ACC112 (cell line): Measurements from ENCODE around the gene FAP.
A peak's percentile ranks its signal among the peaks of the same experiment; 100 is the strongest.

Experiments used
- H2AFZ ChIP-seq: fragments of 200-600 bp; sonication (generic); one replicate; pipeline ENCODE4 v1.6.0; 2017; ENCODE audit warnings: antibody characterized with exemption, low read length; ENCODE audit not compliant: unreplicated experiment
- H3K27ac ChIP-seq: fragments of 200-600 bp; sonication (generic); 2 replicates; pipeline ENCODE4 v1.5.1; 2014; ENCODE audit warnings: low read depth, mild to moderate bottlenecking, antibody characterized with exemption, low read length, moderate library complexity
- H3K27me3 ChIP-seq: fragments of 200-600 bp; sonication (generic); 2 replicates; pipeline ENCODE4 v1.6.1; 2014; ENCODE audit warnings: mild to moderate bottlenecking, antibody characterized with exemption, low read length, moderate library complexity, mixed read lengths; ENCODE audit not compliant: insufficient read depth
- H3K36me3 ChIP-seq: fragments of 200-600 bp; sonication (generic); 2 replicates; pipeline ENCODE4 v1.6.1; 2016; ENCODE audit warnings: mild to moderate bottlenecking, antibody characterized with exemption, low read length, moderate library complexity, mixed read lengths; ENCODE audit not compliant: insufficient read depth
- H3K4me1 ChIP-seq: fragments of 200-600 bp; sonication (generic); one replicate; pipeline ENCODE4 v1.6.1; 2016; ENCODE audit warnings: low read length, mixed read lengths; ENCODE audit not compliant: insufficient read depth, unreplicated experiment, control insufficient read depth
- H3K4me3 ChIP-seq: fragments of 200-600 bp; sonication (generic); 2 replicates; pipeline ENCODE4 v1.5.1; 2014; ENCODE audit warnings: mild to moderate bottlenecking, low read depth, low read length
- H3K79me2 ChIP-seq: fragments of 200-600 bp; sonication (generic); one replicate; pipeline ENCODE4 v1.6.0; 2016; ENCODE audit warnings: low read length; ENCODE audit not compliant: control insufficient read depth, unreplicated experiment, insufficient read depth

FAP gene

DNA sequence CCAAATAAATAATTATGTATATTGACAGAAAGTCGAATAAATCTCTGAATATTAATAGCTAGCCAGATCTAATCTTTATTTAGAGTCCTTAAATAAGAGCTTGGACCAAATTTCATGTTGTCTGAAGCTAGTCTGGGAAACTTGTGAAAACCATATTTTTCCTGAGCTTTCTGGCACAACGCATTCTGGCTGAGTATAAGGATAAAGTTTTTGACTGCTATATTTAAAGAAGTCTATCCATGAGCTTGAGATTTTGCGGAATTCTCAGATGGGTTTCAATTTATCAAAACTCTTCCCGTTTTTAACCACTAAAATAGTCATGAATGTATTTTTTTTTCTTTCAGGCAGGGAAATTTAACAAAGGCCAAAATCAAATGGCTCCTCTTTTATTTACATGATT lies 23.8 kb downstream of the FAP start:
- H3K27ac ChIP-seq, result no peak overlapping the region
- no peak overlapping the region for H2AFZ ChIP-seq
- H3K79me2 ChIP-seq, result no peaks in the 10 kb centered on the region
- no peak overlapping the region for H3K4me3 ChIP-seq
- peaks cover 16% of the 10 kb centered on the region; the same call in 1 of the 2 replicates for H3K36me3 ChIP-seq
- H3K4me1 ChIP-seq, result peaks cover 10% of the 10 kb centered on the region
- H3K27me3 ChIP-seq, result no peaks in the 10 kb centered on the region

DNA sequence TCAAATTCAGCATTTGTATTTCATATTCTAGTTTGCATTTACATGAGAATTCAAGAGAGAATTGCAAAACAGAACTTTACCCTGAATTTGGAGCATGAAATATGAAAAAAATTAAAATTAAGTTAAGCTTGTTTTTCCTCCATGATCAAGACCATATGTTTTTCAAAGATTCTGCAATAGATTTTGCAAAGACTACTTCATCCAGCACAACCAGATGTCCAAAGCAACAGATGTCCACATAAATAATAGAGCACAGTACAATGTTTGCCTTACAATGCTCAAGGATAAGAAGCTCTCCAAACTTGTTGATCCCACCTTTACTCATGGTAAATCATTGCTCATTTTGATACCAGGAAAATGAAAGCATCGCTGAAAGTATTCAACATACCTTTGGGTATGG lies 25.6 kb downstream of the FAP start:
- Histone ChIP-seq H3K27ac (no peak overlapping the region), H3K79me2 (no peaks in the 10 kb centered on the region)

DNA sequence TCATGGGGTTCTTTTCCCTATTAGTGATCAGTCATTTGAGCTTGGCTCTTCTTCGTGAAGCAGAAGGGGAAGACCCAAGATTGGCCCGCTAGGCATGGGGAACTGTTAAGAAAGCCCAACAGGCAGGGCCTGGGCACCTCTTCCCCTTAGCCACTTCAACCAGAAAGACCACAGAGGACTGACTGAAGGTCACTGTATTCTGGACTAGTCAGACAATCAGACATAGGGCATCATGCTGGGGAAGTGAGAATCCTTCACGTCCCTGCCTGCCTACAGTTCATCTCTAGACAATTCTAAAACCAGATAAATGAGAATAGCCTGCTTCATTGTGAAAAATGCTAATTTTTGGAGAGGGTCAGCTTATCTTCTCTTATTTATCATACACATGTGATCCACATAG lies 28.1 kb downstream of the FAP start:
- H3K4me1 ChIP-seq, result peaks cover 21% of the 10 kb centered on the region
- no peak overlapping the region for H2AFZ ChIP-seq
- H3K27me3 ChIP-seq, result no peaks in the 10 kb centered on the region
- no peak overlapping the region for H3K27ac ChIP-seq
- H3K79me2 ChIP-seq, result no peaks in the 10 kb centered on the region
- no peak overlapping the region for H3K4me3 ChIP-seq
- H3K36me3 ChIP-seq, result peaks cover 26% of the 10 kb centered on the region; the same call in 1 of the 2 replicates

More for the DNA sequence above, 25.6 kb downstream of the FAP start:
- no peak overlapping the region for H3K4me3 ChIP-seq
- H3K4me1 ChIP-seq, result peaks cover 13% of the 10 kb centered on the region
- H2AFZ ChIP-seq, result no peak overlapping the region
- H3K27me3 ChIP-seq, result no peaks in the 10 kb centered on the region
- H3K36me3 ChIP-seq, result peaks cover 21% of the 10 kb centered on the region; the same call in 1 of the 2 replicates

DNA sequence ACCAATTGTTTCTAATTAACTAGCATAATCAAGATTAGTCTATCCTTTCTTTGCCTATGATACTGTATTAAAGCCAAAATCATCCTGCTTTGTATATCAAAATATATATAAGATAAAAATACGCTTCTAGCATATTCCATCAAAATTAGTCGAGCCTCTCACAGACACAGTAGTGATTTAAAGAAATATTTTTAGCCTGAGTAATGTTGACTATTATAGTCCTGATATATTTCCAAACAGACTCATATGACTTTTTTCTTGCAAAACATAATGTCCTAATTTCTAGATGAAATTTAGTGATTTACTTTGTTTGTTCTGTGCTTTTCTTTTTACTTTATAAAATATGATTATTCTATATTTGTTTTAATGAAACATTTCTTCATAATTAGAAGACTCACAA lies 30.9 kb downstream of the FAP start:
- no peaks in the 10 kb centered on the region for H3K79me2 ChIP-seq
- peaks cover 23% of the 10 kb centered on the region; the same call in 1 of the 2 replicates for H3K36me3 ChIP-seq
- no peak overlapping the region for H3K4me3 ChIP-seq
- peaks cover 22% of the 10 kb centered on the region for H3K4me1 ChIP-seq
- no peak overlapping the region for H2AFZ ChIP-seq
- peak overlapping the region; percentile 51 for H3K27ac ChIP-seq
- H3K27me3 ChIP-seq, result no peaks in the 10 kb centered on the region

DNA sequence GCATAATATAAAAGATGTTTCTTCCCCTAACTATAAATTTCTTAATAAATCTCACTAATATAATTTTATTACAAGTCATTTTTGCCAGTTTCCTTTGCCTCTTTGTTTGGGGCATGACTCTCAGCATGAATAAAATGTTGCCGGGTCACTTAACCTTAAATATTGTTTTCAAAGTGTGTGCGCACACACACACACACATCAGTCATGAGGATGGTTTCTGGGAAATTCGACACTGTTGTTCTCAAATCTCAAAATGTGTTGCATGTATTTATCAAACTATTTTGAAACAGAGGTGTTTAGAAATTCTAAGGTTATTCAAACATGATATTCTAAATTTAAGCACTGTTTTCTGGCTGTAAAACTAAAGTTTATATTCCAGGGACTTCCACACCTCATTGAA lies 31.5 kb downstream of the FAP start:
- no peak overlapping the region for H2AFZ ChIP-seq
- H3K27ac ChIP-seq, result no peak overlapping the region
- no peak overlapping the region for H3K4me3 ChIP-seq
- H3K4me1 ChIP-seq, result peaks cover 22% of the 10 kb centered on the region
- no peaks in the 10 kb centered on the region for H3K27me3 ChIP-seq
- H3K79me2 ChIP-seq, result no peaks in the 10 kb centered on the region
- peaks cover 18% of the 10 kb centered on the region; the same call in 1 of the 2 replicates for H3K36me3 ChIP-seq

DNA sequence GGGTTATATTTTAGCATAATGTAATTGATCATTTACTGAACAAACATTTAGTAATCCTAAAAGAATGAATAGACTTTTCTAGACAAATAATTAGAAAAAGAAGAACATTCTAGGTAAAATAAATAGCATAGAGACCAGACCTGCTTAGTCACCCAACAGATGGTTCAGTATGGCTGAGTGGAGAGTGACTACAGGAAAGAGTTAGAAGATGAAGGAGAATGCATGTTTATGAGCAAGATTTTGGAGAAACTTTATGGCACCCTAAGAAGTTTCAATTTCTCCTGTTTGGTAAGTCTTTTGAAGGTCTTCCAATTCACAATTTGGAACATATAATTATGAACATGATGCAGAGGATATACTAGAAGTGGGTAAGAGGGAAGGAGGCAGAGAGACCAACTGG lies 32.9 kb downstream of the FAP start:
- H3K4me3 ChIP-seq, result no peak overlapping the region
- no peaks in the 10 kb centered on the region for H3K27me3 ChIP-seq
- H3K36me3 ChIP-seq, result peaks cover 16% of the 10 kb centered on the region; the same call in 1 of the 2 replicates
- H3K79me2 ChIP-seq, result no peaks in the 10 kb centered on the region
- H2AFZ ChIP-seq, result no peak overlapping the region
- H3K27ac ChIP-seq, result no peak overlapping the region
- H3K4me1 ChIP-seq, result peaks cover 22% of the 10 kb centered on the region

DNA sequence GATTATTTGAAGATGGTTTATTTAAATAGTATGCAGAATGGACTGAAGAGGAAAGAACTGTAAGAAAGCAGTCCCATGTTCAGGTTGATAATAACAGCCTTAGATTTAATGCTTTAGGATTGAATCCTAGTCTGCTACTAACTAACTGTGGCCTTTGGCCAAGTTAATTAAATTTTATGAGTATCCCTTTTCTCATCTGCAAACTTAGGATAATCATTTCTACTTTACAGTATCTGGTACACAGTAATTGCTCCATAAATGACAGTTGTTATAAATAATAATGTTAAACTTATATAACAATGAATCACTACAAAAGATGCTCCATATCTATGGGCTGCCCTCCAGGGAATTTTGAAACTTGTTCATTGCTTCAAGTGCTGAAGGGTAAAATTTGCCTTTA lies 41.0 kb downstream of the FAP start:
- no peak overlapping the region for H2AFZ ChIP-seq
- no peaks in the 10 kb centered on the region for H3K79me2 ChIP-seq
- no peak overlapping the region for H3K27ac ChIP-seq
- no peaks in the 10 kb centered on the region for H3K27me3 ChIP-seq
- peaks cover 25% of the 10 kb centered on the region for H3K4me1 ChIP-seq
- no peak overlapping the region for H3K4me3 ChIP-seq
- H3K36me3 ChIP-seq, result peaks cover 25% of the 10 kb centered on the region; the same call in 1 of the 2 replicates

DNA sequence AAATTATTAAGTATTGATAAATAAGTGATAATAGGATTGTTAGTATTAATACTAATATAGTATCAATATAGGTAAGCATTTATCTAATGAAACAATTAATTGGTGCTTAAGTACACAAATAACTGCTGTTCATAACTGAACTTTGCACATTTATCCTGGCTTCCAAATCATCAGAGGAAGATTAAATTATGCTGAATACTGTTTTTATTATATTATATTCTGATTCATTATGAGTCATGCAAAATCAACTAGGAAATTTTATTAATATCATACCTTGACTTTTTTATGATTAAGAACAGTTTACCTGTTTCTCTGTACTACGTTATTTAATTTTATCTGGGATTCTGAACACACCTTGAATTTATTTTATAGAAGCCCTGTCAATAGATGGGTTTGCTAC lies 42.6 kb downstream of the FAP start:
- peaks cover 25% of the 10 kb centered on the region for H3K36me3 ChIP-seq
- peaks cover 39% of the 10 kb centered on the region for H3K4me1 ChIP-seq
- H2AFZ ChIP-seq, result no peak overlapping the region
- no peak overlapping the region for H3K27ac ChIP-seq
- no peaks in the 10 kb centered on the region for H3K79me2 ChIP-seq
- H3K27me3 ChIP-seq, result no peaks in the 10 kb centered on the region
- no peak overlapping the region for H3K4me3 ChIP-seq

DNA sequence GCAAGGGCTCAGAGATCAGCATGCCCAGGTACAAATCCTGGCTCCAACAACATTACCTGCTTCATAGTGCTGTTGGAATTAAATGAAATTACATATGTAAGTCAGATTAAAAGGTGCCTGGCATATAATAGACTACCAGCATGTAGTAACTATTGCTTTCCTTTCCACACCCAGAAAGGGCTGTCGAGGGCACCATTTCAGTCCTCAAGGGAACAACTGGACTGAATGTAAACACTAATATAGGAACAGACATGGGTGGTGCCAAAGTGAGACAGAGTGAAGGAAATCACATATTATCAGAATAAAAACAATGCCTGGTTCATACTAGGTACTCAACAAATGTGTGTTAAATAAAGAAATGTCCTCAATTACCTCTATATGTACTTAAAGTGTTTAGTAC lies 43.3 kb downstream of the FAP start:
- H3K27me3 ChIP-seq, result no peaks in the 10 kb centered on the region
- H3K36me3 ChIP-seq, result peaks cover 26% of the 10 kb centered on the region
- H3K27ac ChIP-seq, result no peak overlapping the region
- no peak overlapping the region for H2AFZ ChIP-seq
- H3K4me3 ChIP-seq, result no peak overlapping the region
- H3K79me2 ChIP-seq, result no peaks in the 10 kb centered on the region
- peaks cover 39% of the 10 kb centered on the region for H3K4me1 ChIP-seq

DNA sequence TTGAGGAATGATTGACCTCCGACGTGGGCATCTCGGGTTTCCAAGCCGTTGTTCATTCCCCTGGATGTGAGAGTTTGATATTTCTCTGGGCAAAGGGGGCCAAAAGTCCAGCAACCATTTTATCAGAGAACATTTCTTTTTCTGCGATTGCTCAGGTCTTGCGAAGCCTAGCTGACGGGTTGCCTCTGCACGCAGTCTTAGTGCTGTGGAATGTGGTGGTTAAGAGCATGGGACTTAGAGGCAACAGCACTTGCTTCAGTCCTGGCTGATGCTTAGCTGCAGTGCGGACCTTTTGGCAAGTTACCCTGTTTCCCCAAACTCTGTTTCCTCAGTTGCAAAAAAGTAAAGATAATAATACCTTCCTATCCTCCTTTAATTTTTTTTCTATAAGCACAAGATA lies 45.0 kb downstream of the FAP start:
- Histone ChIP-seq H3K27me3 (no peaks in the 10 kb centered on the region), H3K27ac (no peak overlapping the region), H3K79me2 (no peaks in the 10 kb centered on the region), H3K4me3 (no peak overlapping the region), H2AFZ (no peak overlapping the region), H3K4me1 (peaks cover 39% of the 10 kb centered on the region), H3K36me3 (peaks cover 31% of the 10 kb centered on the region)

DNA sequence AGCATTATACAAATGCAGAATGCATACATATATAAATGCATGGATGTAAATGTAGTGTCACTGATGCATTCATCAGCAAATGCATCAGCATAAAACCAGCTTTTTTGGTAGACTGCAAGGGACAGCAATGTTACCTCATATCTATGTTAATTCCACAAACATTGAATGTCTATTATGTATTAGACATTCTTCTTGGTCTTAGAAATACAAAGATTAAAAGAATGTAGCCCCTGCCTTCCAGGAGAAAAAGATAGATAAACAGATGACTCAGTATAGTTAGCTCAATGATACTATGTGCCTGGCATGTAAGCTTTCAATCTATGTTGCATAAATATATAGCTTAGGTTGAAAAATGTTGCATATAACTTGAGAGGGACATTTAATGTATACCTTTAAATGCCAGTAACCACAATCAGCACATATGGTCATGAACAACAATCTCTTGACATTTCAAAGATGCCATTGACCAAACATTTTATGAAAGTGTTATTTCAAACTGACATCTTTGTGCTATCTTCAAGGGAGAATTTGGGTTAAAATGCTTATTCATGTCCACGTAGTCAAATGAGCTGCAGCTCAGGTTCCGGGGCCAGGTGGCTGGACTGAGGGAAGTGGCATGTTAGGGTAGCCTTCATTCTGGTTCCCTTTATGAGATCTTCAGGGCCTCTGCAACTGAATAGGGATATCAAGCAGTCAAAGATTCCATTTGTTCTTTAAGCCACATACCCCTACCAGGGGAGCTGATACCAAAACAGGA lies 46.0 kb downstream of the FAP start:
- H3K27ac ChIP-seq, result peak overlapping the region; percentile 82
- peaks cover 39% of the 10 kb centered on the region for H3K4me1 ChIP-seq
- H3K4me3 ChIP-seq, result peak overlapping the region; percentile 54
- H2AFZ ChIP-seq, result no peak overlapping the region
- no peaks in the 10 kb centered on the region for H3K27me3 ChIP-seq
- H3K36me3 ChIP-seq, result peaks cover 28% of the 10 kb centered on the region
- H3K79me2 ChIP-seq, result no peaks in the 10 kb centered on the region
